HG03066 (cell line): Measurements from ENCODE around the gene SLC38A10.

Experiments
- ATAC-seq: cut with Tn5 transposase; IDR thresholded peaks from one replicate; pipeline ENCODE4 v1.9.1; 2021; ENCODE audit warnings: low read depth; ENCODE audit not compliant: unreplicated experiment

SLC38A10 gene

GRCh38 chr17:81282876-81283275 is 12.2 kb downstream of the SLC38A10 start:
- ATAC-seq: no peak

- no peak for ATAC-seq
Measured at GRCh38 chr17:81282141-81282540, 13.0 kb downstream of the SLC38A10 start.

- ATAC-seq: no peak
Measured at GRCh38 chr17:81280571-81280970, 14.5 kb downstream of the SLC38A10 start.

- no peak for ATAC-seq
Measured at GRCh38 chr17:81279278-81280275, 15.5 kb downstream of the SLC38A10 start.

GRCh38 chr17:81278831-81279230 is 16.3 kb downstream of the SLC38A10 start:
- ATAC-seq: no peak

- no peak for ATAC-seq
Measured at GRCh38 chr17:81277946-81278693, 17.0 kb downstream of the SLC38A10 start.

- no peak for ATAC-seq
Measured at GRCh38 chr17:81277421-81277820, 17.7 kb downstream of the SLC38A10 start.

GRCh38 chr17:81276781-81277180 is 18.3 kb downstream of the SLC38A10 start:
- ATAC-seq: no peak

- no peak for ATAC-seq
Measured at GRCh38 chr17:81274471-81274855, 20.6 kb downstream of the SLC38A10 start.

- no peak for ATAC-seq
Measured at GRCh38 chr17:81273698-81274470, 21.2 kb downstream of the SLC38A10 start.

GRCh38 chr17:81272616-81273015 is 22.5 kb downstream of the SLC38A10 start:
- ATAC-seq: no peak

GRCh38 chr17:81271226-81271625 is 23.9 kb downstream of the SLC38A10 start:
- no peak for ATAC-seq

- no peak for ATAC-seq
Measured at GRCh38 chr17:81270279-81270678, 24.8 kb downstream of the SLC38A10 start.

GRCh38 chr17:81267390-81268067 is 27.6 kb downstream of the SLC38A10 start:
- ATAC-seq: no peak

GRCh38 chr17:81265576-81265975 is 29.5 kb downstream of the SLC38A10 start:
- ATAC-seq: no peak

GRCh38 chr17:81264640-81265039 is 30.5 kb downstream of the SLC38A10 start:
- no peak for ATAC-seq

- ATAC-seq: no peak
Measured at GRCh38 chr17:81263371-81264181, 31.5 kb downstream of the SLC38A10 start.

- ATAC-seq: no peak
Measured at GRCh38 chr17:81261582-81262336, 33.3 kb downstream of the SLC38A10 start.

GRCh38 chr17:81261096-81261495 is 34.0 kb downstream of the SLC38A10 start:
- ATAC-seq: no peak
